ENCODE data around the gene CADM1. TPM values are rescaled to one million over a fixed set of nuclear protein-coding genes. Genes with fewer than 3 reads are reported as not detected.
A peak's percentile ranks its signal among the peaks of the same experiment; 100 is the strongest.

The CADM1 gene
- polyA plus RNA-seq, 3 donors, result 130 to 158 (median 149) TPM

GRCh38 chr11:115462004-115462541, 42.1 kb downstream of the CADM1 start:
- peak in 1 of 11 donors; percentile 21 for DNase-seq (ENCODE audit: extremely low read depth in 1 of 11, low read depth in 9 of 11, low spot score in 4 of 11)

DNA sequence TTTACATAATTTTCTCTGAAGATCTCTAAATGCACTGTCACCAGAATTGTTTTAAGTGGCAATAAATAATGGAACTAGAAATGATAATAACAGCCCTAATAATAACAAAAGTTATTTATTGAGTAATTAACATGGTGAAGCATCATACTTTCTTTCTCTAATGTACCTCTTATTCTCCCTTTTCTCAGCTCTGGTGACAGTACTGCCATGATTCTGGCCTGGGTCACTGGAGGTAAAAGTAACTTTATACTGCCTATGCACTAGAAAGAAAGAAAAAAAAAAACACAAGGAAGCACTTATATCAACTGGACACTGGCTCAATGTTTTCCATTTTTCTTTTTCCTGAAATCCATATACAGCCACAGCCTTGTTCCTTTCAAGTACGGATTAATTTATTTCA, 43.7 kb downstream of the CADM1 start:
- no peak for DNase-seq (ENCODE audit: extremely low read depth in 1 of 11, low read depth in 9 of 11, low spot score in 4 of 11)

DNA sequence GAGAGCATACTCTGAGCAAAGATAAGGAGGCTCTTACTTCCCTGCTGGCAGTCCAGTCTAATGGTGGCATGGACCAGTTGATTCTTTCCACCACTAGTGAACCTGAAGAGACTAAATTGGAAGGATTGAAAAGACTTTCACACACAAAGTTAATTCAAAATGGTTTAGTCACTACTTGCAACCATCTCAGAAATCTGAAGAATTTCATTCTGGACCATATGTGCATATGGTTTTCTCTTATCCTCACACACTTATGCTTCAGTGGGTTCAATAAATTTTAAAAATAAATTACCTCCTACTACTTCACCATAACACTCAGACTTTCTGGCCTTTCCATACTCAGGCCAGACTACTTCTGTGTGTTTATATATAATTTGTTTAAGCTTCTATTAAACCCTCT, 44.7 kb downstream of the CADM1 start:
- no peak for DNase-seq (ENCODE audit: extremely low read depth in 1 of 11, low read depth in 9 of 11, low spot score in 4 of 11)

- DNase-seq (ENCODE audit: extremely low read depth in 1 of 11, low read depth in 9 of 11, low spot score in 4 of 11), result no peak
These were observed 45.3 kb downstream of the CADM1 start for GRCh38 chr11:115458877-115459276.

DNA sequence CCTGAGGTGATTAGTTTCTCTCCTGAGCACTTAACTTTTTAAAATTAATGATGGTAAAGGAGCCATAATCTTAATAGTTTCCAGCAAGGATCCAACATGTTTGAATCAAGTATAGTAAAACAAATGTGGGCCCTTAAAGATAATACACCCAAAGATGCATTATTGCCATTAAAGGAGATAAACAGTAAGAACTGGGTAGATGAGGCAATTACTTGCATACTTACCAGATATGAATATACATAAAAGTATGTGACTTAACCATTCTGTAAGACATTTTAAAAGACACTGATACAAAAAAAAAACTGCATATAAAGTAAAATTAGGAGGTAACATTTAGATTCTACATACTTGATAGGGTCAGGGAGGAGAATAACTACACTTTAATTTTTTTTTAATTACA, 48.2 kb downstream of the CADM1 start:
- DNase-seq (ENCODE audit: extremely low read depth in 1 of 11, low read depth in 9 of 11, low spot score in 4 of 11), result no peak

- DNase-seq (ENCODE audit: extremely low read depth in 1 of 11, low read depth in 9 of 11, low spot score in 4 of 11), result no peak
These were observed 48.6 kb downstream of the CADM1 start for GRCh38 chr11:115455613-115456012.

GRCh38 chr11:115454525-115454924, 49.7 kb downstream of the CADM1 start:
- DNase-seq (ENCODE audit: extremely low read depth in 1 of 11, low read depth in 9 of 11, low spot score in 4 of 11), result no peak

- no peak for DNase-seq (ENCODE audit: extremely low read depth in 1 of 11, low read depth in 9 of 11, low spot score in 4 of 11)
These were observed 50.3 kb downstream of the CADM1 start for GRCh38 chr11:115453693-115454490.

DNA sequence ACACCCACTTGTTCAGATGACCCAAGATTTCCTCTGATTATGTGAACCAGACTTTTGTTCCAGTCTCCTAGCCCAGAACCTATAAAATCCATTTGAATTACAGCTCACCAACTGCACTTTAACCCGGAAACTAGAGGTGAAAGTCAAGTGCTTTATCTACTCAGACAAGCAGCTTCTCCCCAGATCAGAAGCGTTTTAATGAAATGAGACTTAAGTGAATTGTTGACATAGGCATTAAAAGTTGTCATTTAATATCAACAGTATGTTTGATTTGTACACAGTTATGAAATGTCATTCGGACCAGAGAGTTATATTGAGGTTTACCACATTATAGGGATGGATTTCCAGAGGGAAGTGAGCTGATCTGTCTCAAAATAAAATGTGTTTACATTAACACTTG, 52.0 kb downstream of the CADM1 start:
- no peak for DNase-seq (ENCODE audit: extremely low read depth in 1 of 11, low read depth in 9 of 11, low spot score in 4 of 11)

GRCh38 chr11:115450519-115450918, 53.7 kb downstream of the CADM1 start:
- no peak for DNase-seq (ENCODE audit: extremely low read depth in 1 of 11, low read depth in 9 of 11, low spot score in 4 of 11)

GRCh38 chr11:115447273-115447864, 56.8 kb downstream of the CADM1 start:
- DNase-seq (ENCODE audit: extremely low read depth in 1 of 11, low read depth in 9 of 11, low spot score in 4 of 11), result no peak

GRCh38 chr11:115446214-115446613, 58.0 kb downstream of the CADM1 start:
- no peak for DNase-seq (ENCODE audit: extremely low read depth in 1 of 11, low read depth in 9 of 11, low spot score in 4 of 11)

DNA sequence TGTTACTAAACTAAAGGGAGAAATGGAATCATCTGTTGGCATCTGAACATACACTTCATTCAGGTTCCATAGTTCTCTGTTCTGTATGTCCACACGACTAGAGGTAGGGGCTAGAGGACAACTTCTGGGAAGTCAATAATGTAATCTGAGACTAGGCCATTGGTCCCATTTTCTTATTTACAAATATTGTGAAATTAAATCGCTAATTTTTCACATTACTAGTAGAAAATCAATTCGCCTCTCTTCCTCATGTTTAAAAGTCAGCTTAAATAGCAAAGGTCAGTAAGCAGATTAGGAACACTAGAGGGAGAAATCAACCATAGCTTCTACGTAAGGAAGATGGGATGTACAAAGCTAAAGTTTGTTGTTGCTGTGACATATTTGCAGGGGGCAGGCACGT, 59.7 kb downstream of the CADM1 start:
- DNase-seq (ENCODE audit: extremely low read depth in 1 of 11, low read depth in 9 of 11, low spot score in 4 of 11), result no peak

DNA sequence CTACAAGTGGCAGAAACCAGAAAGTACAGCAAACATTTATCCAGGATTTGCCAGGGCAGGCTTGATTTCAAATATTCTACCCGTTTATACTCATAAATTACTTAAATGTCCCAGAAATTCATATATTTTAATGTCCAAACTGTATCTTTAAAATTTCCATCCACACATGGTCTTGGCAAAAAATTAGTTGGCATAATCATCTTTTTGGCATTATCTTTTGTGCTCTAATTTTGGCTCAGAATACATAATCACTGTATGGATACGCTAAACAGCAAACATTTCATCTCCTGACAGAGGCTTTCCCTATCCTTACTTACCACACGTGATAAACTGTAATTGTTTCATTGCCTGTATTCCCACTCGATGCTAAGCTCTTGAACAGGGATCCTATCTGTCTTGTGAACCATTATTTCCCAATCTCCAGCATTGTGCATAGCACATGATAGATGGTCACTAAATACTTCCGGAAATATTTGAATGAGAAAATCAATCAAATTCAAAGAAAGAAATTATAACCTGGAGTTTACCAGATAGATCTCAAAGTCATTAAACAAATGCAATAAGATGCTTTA, 64.2 kb downstream of the CADM1 start:
- DNase-seq (ENCODE audit: extremely low read depth in 1 of 11, low read depth in 9 of 11, low spot score in 4 of 11), result no peak

- no peak for DNase-seq (ENCODE audit: extremely low read depth in 1 of 11, low read depth in 9 of 11, low spot score in 4 of 11)
These were observed 64.8 kb downstream of the CADM1 start for GRCh38 chr11:115439385-115439784.

DNA sequence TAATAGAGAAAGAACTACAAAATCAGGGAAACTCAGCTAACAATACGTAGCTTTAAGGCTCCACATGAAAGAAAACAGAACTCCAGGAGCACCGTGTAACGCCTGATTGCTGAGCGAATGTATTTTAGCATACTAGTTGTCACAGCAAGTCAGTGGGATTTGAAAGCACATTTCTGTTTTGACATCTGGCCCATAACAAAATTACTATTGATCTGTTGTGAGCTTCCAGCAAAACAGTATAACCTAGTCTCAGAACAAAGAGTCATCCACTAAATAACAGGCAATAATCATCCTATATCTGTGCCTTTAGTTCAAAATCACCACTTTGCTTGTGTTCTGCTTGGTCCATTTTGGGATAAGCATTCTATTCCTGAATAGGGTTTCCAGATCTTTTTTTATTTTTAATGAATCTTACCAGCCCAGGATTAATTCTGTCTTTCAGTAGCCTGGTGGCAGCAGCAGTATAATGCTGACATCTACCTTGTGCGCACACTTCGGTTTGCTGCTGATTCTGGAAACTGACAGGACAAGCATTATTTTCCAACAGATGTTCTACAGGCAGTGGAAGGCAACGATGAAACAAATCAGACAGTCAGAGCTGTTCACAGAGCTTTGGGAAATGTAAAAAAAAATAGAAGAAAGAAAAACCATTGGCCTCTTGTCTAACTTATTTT, 66.2 kb downstream of the CADM1 start:
- DNase-seq (ENCODE audit: extremely low read depth in 1 of 11, low read depth in 9 of 11, low spot score in 4 of 11), result no peak

DNA sequence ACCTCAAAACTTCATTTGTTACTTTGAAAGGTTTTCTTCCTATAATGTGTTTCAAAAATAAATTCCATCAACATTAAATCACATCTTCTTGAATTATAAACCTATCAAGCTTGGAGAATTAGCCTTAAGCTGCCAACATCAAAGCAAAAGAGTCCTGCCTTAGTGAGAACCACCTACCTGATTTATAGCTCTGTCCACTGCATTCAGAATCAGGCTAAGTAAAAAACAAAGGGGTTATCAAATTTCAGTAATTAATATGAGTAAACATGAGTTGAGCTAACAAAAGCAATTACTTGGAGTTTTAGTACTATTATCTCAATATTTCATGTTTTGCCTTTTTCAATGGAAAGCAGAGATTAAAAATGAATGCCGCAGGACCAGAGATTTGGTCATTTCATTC, 73.9 kb downstream of the CADM1 start:
- no peak for DNase-seq (ENCODE audit: extremely low read depth in 1 of 11, low read depth in 9 of 11, low spot score in 4 of 11)

GRCh38 chr11:115428306-115428705, 75.9 kb downstream of the CADM1 start:
- no peak for DNase-seq (ENCODE audit: extremely low read depth in 1 of 11, low read depth in 9 of 11, low spot score in 4 of 11)

DNA sequence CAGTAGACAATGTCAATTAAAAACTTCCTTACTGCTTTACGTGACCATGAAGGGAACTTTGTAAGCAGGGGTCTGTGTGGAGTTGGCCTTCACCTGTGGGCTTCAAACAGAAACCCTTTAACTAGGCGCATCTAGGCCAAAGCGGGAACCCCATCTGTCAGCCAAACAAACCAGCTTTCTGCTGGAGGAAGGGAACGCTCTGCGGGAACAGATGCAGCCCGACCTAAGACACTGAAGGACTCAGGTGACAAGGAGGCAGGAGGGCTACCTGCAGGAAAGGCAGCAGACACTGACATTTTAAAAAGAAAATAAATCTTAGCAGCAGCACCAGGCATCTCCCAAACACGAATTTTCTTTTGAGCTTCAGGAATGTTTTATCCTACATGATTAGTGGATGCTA, 78.4 kb downstream of the CADM1 start:
- no peak for DNase-seq (ENCODE audit: extremely low read depth in 1 of 11, low read depth in 9 of 11, low spot score in 4 of 11)

DNA sequence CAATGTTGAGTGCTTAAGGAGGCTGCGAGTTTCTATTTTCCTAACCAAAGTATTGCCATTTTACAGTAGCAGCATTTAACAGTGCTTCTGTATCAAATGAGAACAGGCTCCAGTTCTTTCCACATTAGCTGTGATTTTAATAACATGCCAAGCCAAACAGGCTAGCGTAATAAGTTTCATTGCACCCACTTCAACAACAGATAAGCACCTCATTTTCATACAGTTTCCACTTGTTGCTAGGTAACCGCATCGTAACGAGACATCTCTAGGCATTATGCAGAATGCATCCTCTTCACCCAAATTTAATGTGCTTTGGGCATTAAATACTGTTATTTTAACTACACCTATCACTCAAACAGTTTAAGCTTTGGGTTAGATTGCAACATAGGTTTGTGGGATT, 79.0 kb downstream of the CADM1 start:
- DNase-seq (ENCODE audit: extremely low read depth in 1 of 11, low read depth in 9 of 11, low spot score in 4 of 11), result no peak
